Activated T-cell treated with anti-CD3 and anti-CD28 coated beads, Interleukin-2, amount 50 U/mL, for 4 hours (primary cell): Measurements from ENCODE around the gene ZNF79. TPM values are rescaled to one million over a fixed set of nuclear protein-coding genes. Genes with fewer than 3 reads are reported as not detected.
A peak's percentile ranks its signal among the peaks of the same experiment; 100 is the strongest.
"Not testable (repeated sequence)": the region's sequence is repeated elsewhere in the genome, so short reads cannot be mapped to it uniquely, and the experiment has no call there.

Experiments
- ATAC-seq, 2 donors: fragments of 200-7000 bp; cut with Tn5 transposase; one replicate each; pipeline ENCODE4 v1.10.0; 2021
- DNase-seq: peaks from one replicate; pipeline ENCODE4 v3.0.0-alpha.2; 2020
- H3K27me3 Mint-ChIP-seq: one replicate; pipeline ENCODE4 v1.8.0; 2021; ENCODE audit warnings: low read depth, mixed read lengths
- H3K36me3 Mint-ChIP-seq: one replicate; pipeline ENCODE4 v1.8.0; 2022; ENCODE audit warnings: mixed read lengths; ENCODE audit not compliant: insufficient read depth
- H3K4me1 Mint-ChIP-seq: one replicate; pipeline ENCODE4 v1.8.0; 2021; ENCODE audit warnings: low read depth, mixed read lengths
- H3K4me3 Mint-ChIP-seq: one replicate; pipeline ENCODE4 v1.8.0; 2021; ENCODE audit warnings: mild to moderate bottlenecking, moderate library complexity, mixed read lengths
- H3K9me3 Mint-ChIP-seq: one replicate; pipeline ENCODE4 v1.8.0; 2021; ENCODE audit warnings: mixed read lengths
- total RNA-seq, 3 donors: library from RNA; stranded (reverse); gene quantifications; one replicate each; pipeline ENCODE4 v1.2.1, GENCODE V29; 2021

The ZNF79 gene
- total RNA-seq, 3 donors from 2014 or later = 9.0 to 14.0 (median 13.6) TPM

GRCh38 chr9:127450830-127451607, 26.8 kb downstream of the ZNF79 start, which contains the start of the genes LRSAM1 and RPL12:
Gene LRSAM1 (plus strand): TSS chr9:127451510. CDS start chr9:127454528, 3,018 bp downstream.
Gene RPL12 (minus strand): TSS chr9:127451406. CDS start chr9:127451317, 89 bp downstream.
- no peaks in the 10 kb centered on the region for H3K27me3 Mint-ChIP-seq
- DNase-seq (peak; percentile 99), ATAC-seq (peak; percentile 75 to 77)
- H3K4me1 Mint-ChIP-seq = peaks cover 39% of the 10 kb centered on the region
- H3K4me3 Mint-ChIP-seq = peak within 1 kb of the TSS; percentile 97
- no peaks in the 10 kb centered on the region for H3K9me3 Mint-ChIP-seq
- H3K36me3 Mint-ChIP-seq = peaks cover 56% of the 10 kb centered on the region

GRCh38 chr9:127451608-127451857, 27.4 kb downstream of the ZNF79 start:
- Mint-ChIP-seq H3K9me3 (no peaks in the 10 kb centered on the region), H3K4me1 (peaks cover 38% of the 10 kb centered on the region), H3K27me3 (no peaks in the 10 kb centered on the region), H3K4me3 (peak overlapping the region; percentile 97), H3K36me3 (peaks cover 51% of the 10 kb centered on the region)
- no peak for DNase-seq
- no peak for ATAC-seq

DNA sequence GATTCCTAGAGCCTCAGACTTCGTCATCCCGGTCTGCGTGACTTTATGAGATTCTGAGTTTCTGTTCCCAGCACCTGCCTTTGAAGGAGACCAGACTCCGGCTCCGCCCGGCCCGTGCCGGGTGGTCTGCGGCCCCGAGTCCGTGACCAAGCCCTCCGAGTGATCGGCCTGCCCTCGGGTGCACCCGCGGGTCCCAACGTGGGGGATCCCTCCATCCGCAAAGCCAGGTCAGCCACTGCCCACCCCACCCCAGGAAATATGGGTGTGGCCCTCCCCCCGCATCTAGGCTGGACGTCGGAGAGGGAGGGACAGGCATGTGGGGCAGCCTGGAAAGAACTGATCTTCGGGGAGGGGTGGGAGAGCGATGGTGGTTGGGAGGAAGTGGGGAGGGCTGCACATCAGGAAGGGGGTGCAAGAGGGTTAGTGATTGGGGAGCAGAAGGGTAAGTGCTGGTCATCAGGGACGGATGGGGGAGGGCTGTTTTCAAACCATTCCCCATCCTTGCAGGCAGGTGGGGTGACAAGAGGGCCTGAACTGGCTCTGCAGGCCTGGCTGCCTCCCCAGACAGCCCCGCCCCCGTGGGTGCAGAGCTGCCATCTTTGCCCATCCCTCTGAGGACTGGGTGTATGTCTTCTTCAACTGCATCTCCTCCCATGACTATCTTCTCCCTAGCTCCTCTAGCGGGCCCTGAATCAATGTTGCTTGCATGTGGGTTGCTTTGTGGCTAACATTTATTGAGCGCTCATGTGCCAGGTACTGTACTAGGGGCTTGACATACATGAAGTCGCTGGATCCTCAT, 27.9 kb downstream of the ZNF79 start:
- peak overlapping the region; percentile 97 for H3K4me3 Mint-ChIP-seq
- H3K9me3 Mint-ChIP-seq = no peaks in the 10 kb centered on the region
- no peaks in the 10 kb centered on the region for H3K27me3 Mint-ChIP-seq

GRCh38 chr9:127452691-127453090, 28.5 kb downstream of the ZNF79 start:
- no peaks in the 10 kb centered on the region for H3K9me3 Mint-ChIP-seq
- no peak for ATAC-seq
- H3K36me3 Mint-ChIP-seq = peaks cover 41% of the 10 kb centered on the region
- H3K27me3 Mint-ChIP-seq = no peaks in the 10 kb centered on the region
- no peak for DNase-seq
- H3K4me3 Mint-ChIP-seq = peak overlapping the region; percentile 97
- H3K4me1 Mint-ChIP-seq = peaks cover 30% of the 10 kb centered on the region

More for the DNA sequence above, 27.9 kb downstream of the ZNF79 start:
- H3K4me1 Mint-ChIP-seq = peaks cover 34% of the 10 kb centered on the region
- peak; percentile 17 to 21 for ATAC-seq
- peaks cover 47% of the 10 kb centered on the region for H3K36me3 Mint-ChIP-seq
- peak; percentile 35 for DNase-seq

GRCh38 chr9:127455324-127455992, 31.3 kb downstream of the ZNF79 start:
- ATAC-seq = no peak
- H3K27me3 Mint-ChIP-seq = no peaks in the 10 kb centered on the region
- H3K9me3 Mint-ChIP-seq = no peaks in the 10 kb centered on the region
- DNase-seq = no peak
- H3K4me1 Mint-ChIP-seq = peaks cover 6% of the 10 kb centered on the region
- no peak overlapping the region for H3K4me3 Mint-ChIP-seq
- peaks cover 14% of the 10 kb centered on the region for H3K36me3 Mint-ChIP-seq

- H3K27me3 Mint-ChIP-seq = no peaks in the 10 kb centered on the region
- H3K36me3 Mint-ChIP-seq = peaks cover 14% of the 10 kb centered on the region
- no peak overlapping the region for H3K4me3 Mint-ChIP-seq
- no peaks in the 10 kb centered on the region for H3K9me3 Mint-ChIP-seq
- peaks cover 3% of the 10 kb centered on the region for H3K4me1 Mint-ChIP-seq
- ATAC-seq = no peak
- DNase-seq = no peak
Measured at GRCh38 chr9:127457191-127457878, 33.2 kb downstream of the ZNF79 start.

DNA sequence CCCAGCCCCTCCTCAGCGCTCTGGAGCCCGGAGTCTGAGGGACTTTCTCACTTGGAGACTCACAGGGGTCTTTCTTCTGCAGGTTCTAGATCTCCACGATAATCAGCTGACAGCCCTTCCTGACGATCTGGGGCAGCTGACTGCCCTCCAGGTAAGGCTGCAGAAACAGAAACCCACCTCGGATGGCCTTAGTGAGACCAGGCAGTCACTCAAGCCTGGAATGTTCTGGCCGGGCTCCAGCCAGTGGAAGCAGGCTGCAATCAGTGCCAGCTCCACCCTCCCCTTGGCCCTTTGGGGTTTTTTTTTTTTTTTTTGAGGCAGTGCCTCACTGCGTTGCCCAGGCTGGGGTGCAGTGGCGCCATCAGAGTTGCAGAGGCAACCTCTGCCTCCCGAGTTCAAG, 34.7 kb downstream of the ZNF79 start:
- Mint-ChIP-seq H3K4me1 (peaks cover 2% of the 10 kb centered on the region), H3K27me3 (no peaks in the 10 kb centered on the region), H3K4me3 (no peak overlapping the region), H3K9me3 (no peaks in the 10 kb centered on the region), H3K36me3 (peaks cover 21% of the 10 kb centered on the region)
- ATAC-seq (no peak), DNase-seq (no peak)

DNA sequence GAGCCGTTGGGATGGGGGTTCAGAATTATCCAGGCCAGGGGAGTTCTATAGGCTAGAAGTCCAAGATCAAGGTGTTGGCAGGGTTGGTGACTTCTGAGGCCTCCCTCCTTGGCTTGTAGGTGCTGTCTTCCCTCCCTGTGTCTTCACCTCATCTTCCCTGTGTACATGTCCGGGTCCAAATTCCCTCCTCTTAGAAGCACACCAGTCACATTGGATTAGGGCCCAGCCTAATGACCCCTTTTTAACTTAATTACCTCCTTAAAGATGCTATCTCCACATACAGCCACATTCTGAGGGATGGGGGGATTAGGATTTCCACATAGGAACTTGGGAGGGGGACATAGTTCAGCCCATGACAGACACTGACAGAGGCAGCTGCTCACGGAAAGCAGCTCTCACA, 39.2 kb downstream of the ZNF79 start:
- Mint-ChIP-seq H3K9me3 (no peaks in the 10 kb centered on the region), H3K27me3 (no peaks in the 10 kb centered on the region), H3K4me3 (no peak overlapping the region), H3K4me1 (no peaks in the 10 kb centered on the region), H3K36me3 (peaks cover 25% of the 10 kb centered on the region)
- ATAC-seq = no peak
- no peak for DNase-seq

DNA sequence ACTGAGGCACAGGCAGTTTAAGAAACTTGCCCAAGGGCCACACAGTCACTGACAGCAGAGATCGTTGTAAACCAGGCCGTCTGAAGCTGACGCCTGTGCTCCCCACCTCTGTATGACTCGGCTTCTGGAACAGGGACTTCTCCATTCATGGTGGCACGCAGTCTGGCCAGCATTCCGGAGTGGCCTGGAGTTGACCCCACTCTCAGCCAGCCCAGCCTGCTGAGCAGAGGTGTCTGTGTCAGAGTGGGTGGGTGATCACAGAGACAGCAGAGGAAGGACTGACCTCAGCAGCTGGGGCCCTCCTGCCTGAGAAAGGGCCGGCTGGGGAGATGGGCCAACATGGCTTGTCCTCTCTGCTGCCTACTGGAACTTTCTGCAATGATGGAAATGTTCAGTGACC, 39.7 kb downstream of the ZNF79 start:
- no peaks in the 10 kb centered on the region for H3K27me3 Mint-ChIP-seq
- peaks cover 25% of the 10 kb centered on the region for H3K36me3 Mint-ChIP-seq
- no peak overlapping the region for H3K4me3 Mint-ChIP-seq
- H3K4me1 Mint-ChIP-seq = no peaks in the 10 kb centered on the region
- no peaks in the 10 kb centered on the region for H3K9me3 Mint-ChIP-seq
- no peak for DNase-seq
- no peak for ATAC-seq

- H3K4me3 Mint-ChIP-seq, ATAC-seq, DNase-seq, H3K4me1 Mint-ChIP-seq, H3K27me3 Mint-ChIP-seq, H3K9me3 Mint-ChIP-seq: not testable (repeated sequence)
- peaks cover 24% of the 10 kb centered on the region for H3K36me3 Mint-ChIP-seq
Measured at GRCh38 chr9:127466407-127466917, 42.3 kb downstream of the ZNF79 start.

DNA sequence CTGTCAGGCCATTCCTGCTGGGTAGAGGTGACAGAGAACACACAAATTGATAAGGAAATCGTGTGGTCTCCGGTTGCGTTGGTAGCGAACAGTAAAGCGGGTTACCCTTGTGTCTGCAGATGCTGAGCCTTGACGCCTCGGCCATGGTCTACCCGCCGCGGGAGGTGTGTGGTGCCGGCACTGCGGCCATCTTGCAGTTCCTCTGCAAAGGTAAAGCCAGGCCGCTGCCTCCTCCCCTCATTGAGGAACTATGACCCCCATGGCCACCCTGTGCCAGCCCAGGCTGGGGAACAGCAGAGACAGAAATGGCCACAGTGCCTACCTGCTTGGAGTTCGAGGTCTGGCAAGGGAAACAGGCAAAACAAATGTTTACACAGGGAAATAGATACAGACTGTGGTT, 43.4 kb downstream of the ZNF79 start:
- no peak overlapping the region for H3K4me3 Mint-ChIP-seq
- ATAC-seq = no peak
- peaks cover 17% of the 10 kb centered on the region for H3K36me3 Mint-ChIP-seq
- H3K27me3 Mint-ChIP-seq = no peaks in the 10 kb centered on the region
- H3K9me3 Mint-ChIP-seq = no peaks in the 10 kb centered on the region
- H3K4me1 Mint-ChIP-seq = no peaks in the 10 kb centered on the region
- no peak for DNase-seq

DNA sequence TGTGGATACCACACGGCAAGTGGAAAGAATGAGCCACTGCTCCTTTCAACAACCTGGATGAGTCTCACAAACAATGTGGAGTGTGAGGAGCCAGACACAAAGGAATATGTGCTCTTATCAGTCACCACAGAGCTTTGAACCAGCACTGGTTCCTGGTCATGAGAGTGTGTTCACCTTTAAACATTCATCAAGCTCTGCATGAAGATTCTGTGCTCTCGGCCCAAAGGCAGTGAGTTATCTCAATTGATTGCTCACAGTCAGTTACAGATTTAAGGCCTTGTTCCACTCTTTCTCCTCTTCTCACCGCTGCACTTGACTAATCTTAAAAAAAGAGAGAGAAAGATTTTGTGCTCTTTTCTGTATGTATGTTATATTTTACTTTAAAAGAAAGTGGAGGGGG, 46.5 kb downstream of the ZNF79 start:
- no peaks in the 10 kb centered on the region for H3K27me3 Mint-ChIP-seq
- H3K36me3 Mint-ChIP-seq = peaks cover 22% of the 10 kb centered on the region
- DNase-seq (no peak), ATAC-seq (no peak)
- H3K4me1 Mint-ChIP-seq = no peaks in the 10 kb centered on the region
- H3K9me3 Mint-ChIP-seq = no peaks in the 10 kb centered on the region
- no peak overlapping the region for H3K4me3 Mint-ChIP-seq

DNA sequence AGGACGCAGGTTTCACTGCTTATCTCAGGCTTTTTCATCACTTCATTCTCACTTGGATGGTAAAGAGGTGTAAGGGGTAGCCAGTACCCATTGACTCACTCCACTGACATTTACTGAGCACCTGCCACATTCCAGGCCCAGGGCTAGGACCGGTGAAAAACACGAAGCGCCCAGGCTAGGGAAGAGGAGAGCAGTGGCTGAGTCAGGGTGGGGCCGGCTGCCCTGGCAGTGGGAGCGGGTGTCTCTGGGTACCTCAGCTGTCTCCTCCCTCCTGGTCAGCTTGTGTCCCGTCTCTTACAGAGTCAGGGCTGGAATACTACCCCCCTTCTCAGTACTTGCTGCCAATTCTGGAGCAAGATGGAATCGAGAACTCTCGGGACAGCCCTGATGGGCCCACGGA, 49.3 kb downstream of the ZNF79 start:
- Mint-ChIP-seq H3K36me3 (peaks cover 19% of the 10 kb centered on the region), H3K4me3 (no peak overlapping the region), H3K27me3 (no peaks in the 10 kb centered on the region), H3K9me3 (no peaks in the 10 kb centered on the region), H3K4me1 (no peaks in the 10 kb centered on the region)
- ATAC-seq (no peak), DNase-seq (no peak)

- Mint-ChIP-seq H3K9me3 (no peaks in the 10 kb centered on the region), H3K36me3 (peaks cover 21% of the 10 kb centered on the region), H3K4me1 (no peaks in the 10 kb centered on the region), H3K27me3 (no peaks in the 10 kb centered on the region), H3K4me3 (no peak overlapping the region)
- ATAC-seq (no peak), DNase-seq (no peak)
Measured at GRCh38 chr9:127473932-127474331, 49.8 kb downstream of the ZNF79 start.
